GM19023 (cell line): ENCODE data around the gene FRMD3.
A peak's percentile ranks its signal among the peaks of the same experiment; 100 is the strongest.

Source experiments
- ATAC-seq: cut with Tn5 transposase; IDR thresholded peaks from one replicate; pipeline ENCODE4 v1.9.1; 2021; ENCODE audit warnings: mild to moderate bottlenecking, moderate library complexity; ENCODE audit not compliant: unreplicated experiment

FRMD3 gene

GRCh38 chr9:83474631-83475030 lies 63.6 kb downstream of the FRMD3 start:
- no peak for ATAC-seq

GRCh38 chr9:83473488-83473971 lies 64.7 kb downstream of the FRMD3 start:
- peak; percentile 86 for ATAC-seq

- ATAC-seq: no peak
Observed at GRCh38 chr9:83472764-83473163, 65.4 kb downstream of the FRMD3 start.

- no peak for ATAC-seq
Observed at GRCh38 chr9:83472221-83472665, 66.0 kb downstream of the FRMD3 start.

- ATAC-seq: no peak
Observed at GRCh38 chr9:83471241-83471640, 67.0 kb downstream of the FRMD3 start.

- ATAC-seq: no peak
Observed at GRCh38 chr9:83469722-83470121, 68.5 kb downstream of the FRMD3 start.

- ATAC-seq: no peak
Observed at GRCh38 chr9:83468821-83469220, 69.4 kb downstream of the FRMD3 start.

- no peak for ATAC-seq
Observed at GRCh38 chr9:83466877-83467276, 71.3 kb downstream of the FRMD3 start.

- ATAC-seq: no peak
Observed at GRCh38 chr9:83466351-83466750, 71.8 kb downstream of the FRMD3 start.

GRCh38 chr9:83459830-83460229 lies 78.4 kb downstream of the FRMD3 start:
- no peak for ATAC-seq

- no peak for ATAC-seq
Observed at GRCh38 chr9:83458530-83458929, 79.7 kb downstream of the FRMD3 start.

GRCh38 chr9:83457005-83457404 lies 81.2 kb downstream of the FRMD3 start:
- ATAC-seq: no peak

- ATAC-seq: no peak
Observed at GRCh38 chr9:83456226-83456625, 82.0 kb downstream of the FRMD3 start.

- no peak for ATAC-seq
Observed at GRCh38 chr9:83454076-83454475, 84.1 kb downstream of the FRMD3 start.

- no peak for ATAC-seq
Observed at GRCh38 chr9:83451308-83451707, 86.9 kb downstream of the FRMD3 start.

- ATAC-seq: no peak
Observed at GRCh38 chr9:83449983-83450382, 88.2 kb downstream of the FRMD3 start.

GRCh38 chr9:83449166-83449565 lies 89.0 kb downstream of the FRMD3 start:
- ATAC-seq: no peak

GRCh38 chr9:83448626-83449025 lies 89.6 kb downstream of the FRMD3 start:
- ATAC-seq: no peak

- ATAC-seq: no peak
Observed at GRCh38 chr9:83447351-83447750, 90.8 kb downstream of the FRMD3 start.

GRCh38 chr9:83445703-83446265 lies 92.4 kb downstream of the FRMD3 start:
- ATAC-seq: no peak

GRCh38 chr9:83444110-83444509 lies 94.1 kb downstream of the FRMD3 start:
- ATAC-seq: no peak

GRCh38 chr9:83441390-83441789 lies 96.8 kb downstream of the FRMD3 start:
- no peak for ATAC-seq

- no peak for ATAC-seq
Observed at GRCh38 chr9:83440641-83441040, 97.6 kb downstream of the FRMD3 start.
